ENCODE measurements around the gene ZFP90.

- TF ChIP-seq POLR2A (IDR thresholded peaks at IDR 0.05) (no peak), CTCF (IDR thresholded peaks at IDR 0.05) (no peak)
These were observed 9.9 kb downstream of the ZFP90 start for GRCh38 chr16:68548947-68549346.
